ENCODE data around the gene MAP1S. TPM values are rescaled to one million over a fixed set of nuclear protein-coding genes. Genes with fewer than 3 reads are reported as not detected.

Gene MAP1S
- total and polyA plus RNA-seq, 2 of the 13 experiments (the other 11 are each of a cell fraction or from before 2014, with no cell fraction given) = 3.8 to 7.3 TPM

GRCh38 chr19:17766543-17767131 is 47.4 kb downstream of the MAP1S start (continued):
- no peak for TF ChIP-seq ZNF318 (CRISPR knock-in tag; IDR thresholded peaks at IDR 0.05)
- 0 out of 2 replicates have a peak, but pooled peaks have one; percentile 42 for TF ChIP-seq ZBTB34 (CRISPR knock-in tag; IDR thresholded peaks at IDR 0.05)
- TF ChIP-seq ZNF451 (CRISPR knock-in tag; IDR thresholded peaks at IDR 0.05) = 0 out of 2 replicates have a peak, but pooled peaks have one; percentile 75
- TF ChIP-seq TGIF2 (CRISPR knock-in tag; IDR thresholded peaks at IDR 0.05) = peak; percentile 37; the same call in 1 of the 2 replicates
- TF ChIP-seq KAT2B (IDR thresholded peaks at IDR 0.05; ENCODE audit: borderline replicate concordance, low read depth, low read length) = no peak
- TF ChIP-seq ZNF670 (CRISPR knock-in tag; IDR thresholded peaks at IDR 0.05; ENCODE audit: borderline replicate concordance) = no peak
- TF ChIP-seq NBN (conservative IDR thresholded peaks at IDR 0.05) = no peak
- TF ChIP-seq FOXA1 (IDR thresholded peaks at IDR 0.05) = no peak
- TF ChIP-seq FOXA1 (CRISPR knock-in tag; IDR thresholded peaks at IDR 0.05) = no peak
- TF ChIP-seq TEAD3 (CRISPR knock-in tag; optimal IDR thresholded peaks at IDR 0.05; ENCODE audit: borderline replicate concordance) = peak; percentile 76
- TF ChIP-seq, protein P1, sequence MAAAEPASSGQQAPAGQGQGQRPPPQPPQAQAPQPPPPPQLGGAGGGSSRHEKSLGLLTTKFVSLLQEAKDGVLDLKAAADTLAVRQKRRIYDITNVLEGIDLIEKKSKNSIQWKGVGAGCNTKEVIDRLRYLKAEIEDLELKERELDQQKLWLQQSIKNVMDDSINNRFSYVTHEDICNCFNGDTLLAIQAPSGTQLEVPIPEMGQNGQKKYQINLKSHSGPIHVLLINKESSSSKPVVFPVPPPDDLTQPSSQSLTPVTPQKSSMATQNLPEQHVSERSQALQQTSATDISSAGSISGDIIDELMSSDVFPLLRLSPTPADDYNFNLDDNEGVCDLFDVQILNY (CRISPR knock-in tag; conservative IDR thresholded peaks at IDR 0.05) = no peak
- TF ChIP-seq ELK4 (CRISPR knock-in tag; IDR thresholded peaks at IDR 0.05; ENCODE audit: borderline replicate concordance) = no peak
- no peak for TF ChIP-seq PRPF4 (IDR thresholded peaks at IDR 0.05; ENCODE audit: low read depth, low read length, poor library complexity, severe bottlenecking)
- no peak for TF ChIP-seq KLF11 (CRISPR knock-in tag; IDR thresholded peaks at IDR 0.05)
- TF ChIP-seq, protein P2, sequence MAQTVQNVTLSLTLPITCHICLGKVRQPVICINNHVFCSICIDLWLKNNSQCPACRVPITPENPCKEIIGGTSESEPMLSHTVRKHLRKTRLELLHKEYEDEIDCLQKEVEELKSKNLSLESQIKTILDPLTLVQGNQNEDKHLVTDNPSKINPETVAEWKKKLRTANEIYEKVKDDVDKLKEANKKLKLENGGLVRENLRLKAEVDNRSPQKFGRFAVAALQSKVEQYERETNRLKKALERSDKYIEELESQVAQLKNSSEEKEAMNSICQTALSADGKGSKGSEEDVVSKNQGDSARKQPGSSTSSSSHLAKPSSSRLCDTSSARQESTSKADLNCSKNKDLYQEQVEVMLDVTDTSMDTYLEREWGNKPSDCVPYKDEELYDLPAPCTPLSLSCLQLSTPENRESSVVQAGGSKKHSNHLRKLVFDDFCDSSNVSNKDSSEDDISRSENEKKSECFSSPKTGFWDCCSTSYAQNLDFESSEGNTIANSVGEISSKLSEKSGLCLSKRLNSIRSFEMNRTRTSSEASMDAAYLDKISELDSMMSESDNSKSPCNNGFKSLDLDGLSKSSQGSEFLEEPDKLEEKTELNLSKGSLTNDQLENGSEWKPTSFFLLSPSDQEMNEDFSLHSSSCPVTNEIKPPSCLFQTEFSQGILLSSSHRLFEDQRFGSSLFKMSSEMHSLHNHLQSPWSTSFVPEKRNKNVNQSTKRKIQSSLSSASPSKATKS (CRISPR knock-in tag; IDR thresholded peaks at IDR 0.05) = no peak
- peak; percentile 78 for TF ChIP-seq RARA (CRISPR knock-in tag; IDR thresholded peaks at IDR 0.05)
- no peak; the same call in 1 of the 2 replicates for TF ChIP-seq SALL2 (CRISPR knock-in tag; IDR thresholded peaks at IDR 0.05)
